HepG2 (cell line): ENCODE measurements around the gene ZNF749. TPM values are rescaled to one million over a fixed set of nuclear protein-coding genes. Genes with fewer than 3 reads are reported as not detected.

Experiments used
- ARID4A ChIP-seq: sonication (generic); formaldehyde crosslinking; IDR thresholded peaks from 2 replicates; pipeline ENCODE4 v1.5.0; 2020; ENCODE audit warnings: mild to moderate bottlenecking, missing genetic modification reagents, borderline replicate concordance
- CBX2 ChIP-seq, 2 experiments: fragments of 200-600 bp in 1 of 2; sonication (generic); formaldehyde crosslinking in 1 of 2; IDR thresholded peaks; 2 replicates each; pipeline versions ENCODE4 v1.7.0 to v1.8.1; 2018 to 2022; ENCODE audit warnings: low read depth in 2 of 2, low read length in 1 of 2, mild to moderate bottlenecking in 1 of 2, missing genetic modification reagents in 1 of 2
- CCDC6 ChIP-seq: sonication (generic); formaldehyde crosslinking; IDR thresholded peaks from 2 replicates; pipeline ENCODE4 v1.8.1; 2022; ENCODE audit warnings: mild to moderate bottlenecking, missing genetic modification reagents, moderate library complexity
- HOXA3 ChIP-seq: sonication (generic); formaldehyde crosslinking; IDR thresholded peaks from 2 replicates; pipeline ENCODE4 v1.5.0; 2020; ENCODE audit warnings: missing genetic modification reagents
- IKZF5 ChIP-seq: IDR thresholded peaks from 2 replicates; pipeline ENCODE4 v1.6.1; 2018; ENCODE audit warnings: missing genetic modification reagents, mild to moderate bottlenecking, missing compliant biosample characterization
- JUNB ChIP-seq: sonication (generic); formaldehyde crosslinking; IDR thresholded peaks from 2 replicates; pipeline ENCODE4 v1.8.0; 2022; ENCODE audit warnings: missing genetic modification reagents, mild to moderate bottlenecking, borderline replicate concordance
- SAP130 ChIP-seq: IDR thresholded peaks from 2 replicates; pipeline ENCODE4 v1.6.1; 2016; ENCODE audit warnings: low read depth
- SMYD3 ChIP-seq: sonication (generic); formaldehyde crosslinking; IDR thresholded peaks from 2 replicates; pipeline ENCODE4 v1.8.1; 2023; ENCODE audit warnings: mild to moderate bottlenecking, missing genetic modification reagents
- SP1 ChIP-seq, 2 experiments: fragments of 450-650 bp in 1 of 2; sonication (generic) in 1 of 2; formaldehyde crosslinking in 1 of 2; IDR thresholded peaks; 2 replicates each; pipeline versions ENCODE4 v1.4.0 to v1.6.1; 2016 to 2020; ENCODE audit warnings: missing genetic modification reagents in 1 of 2
- SPEN ChIP-seq: sonication (generic); formaldehyde crosslinking; IDR thresholded peaks from 2 replicates; pipeline ENCODE4 v1.5.1; 2020; ENCODE audit warnings: low read depth, mild to moderate bottlenecking, missing genetic modification reagents
- SRY ChIP-seq: sonication (generic); formaldehyde crosslinking; IDR thresholded peaks from 2 replicates; pipeline ENCODE4 v1.8.0; 2022; ENCODE audit warnings: mild to moderate bottlenecking, missing genetic modification reagents
- TOE1 ChIP-seq: sonication (generic); formaldehyde crosslinking; IDR thresholded peaks from 2 replicates; pipeline ENCODE4 v1.4.0; 2020; ENCODE audit warnings: mild to moderate bottlenecking, missing genetic modification reagents
- ZFP91 ChIP-seq: sonication (generic); formaldehyde crosslinking; IDR thresholded peaks from 2 replicates; pipeline ENCODE4 v1.9.0; 2022; ENCODE audit warnings: missing genetic modification reagents, mild to moderate bottlenecking, borderline replicate concordance
- ZHX1 ChIP-seq: sonication (generic); formaldehyde crosslinking; IDR thresholded peaks from 2 replicates; pipeline ENCODE4 v1.8.1; 2022; ENCODE audit warnings: low read depth, mild to moderate bottlenecking, missing genetic modification reagents
- ZNF33A ChIP-seq: sonication (generic); formaldehyde crosslinking; IDR thresholded peaks from 2 replicates; pipeline ENCODE4 v1.5.1; 2020; ENCODE audit warnings: missing genetic modification reagents, mild to moderate bottlenecking, moderate library complexity, borderline replicate concordance
- ZNF350 ChIP-seq: sonication (generic); formaldehyde crosslinking; IDR thresholded peaks from 2 replicates; pipeline ENCODE4 v1.4.0; 2020; ENCODE audit warnings: mild to moderate bottlenecking, low read depth, missing genetic modification reagents, borderline replicate concordance
- ZNF550 ChIP-seq: sonication (generic); formaldehyde crosslinking; IDR thresholded peaks from 2 replicates; pipeline ENCODE4 v1.4.0; 2020; ENCODE audit warnings: mild to moderate bottlenecking, missing genetic modification reagents, borderline replicate concordance
- ZNF713 ChIP-seq: sonication (generic); formaldehyde crosslinking; IDR thresholded peaks from 2 replicates; pipeline ENCODE4 v1.4.0; 2020; ENCODE audit warnings: mild to moderate bottlenecking, missing genetic modification reagents
- ZNF790 ChIP-seq: sonication (generic); formaldehyde crosslinking; IDR thresholded peaks from 2 replicates; pipeline ENCODE4 v1.8.0; 2022; ENCODE audit warnings: missing genetic modification reagents, mild to moderate bottlenecking, borderline replicate concordance
- polyA plus RNA-seq, 8 experiments: library from polyadenylated mRNA; depleted of rRNA in 3 of 8; stranded (reverse) in 7 of 8; unstranded in 1 of 8; fragments of >200 nt; fragmentation: Illumina TruSeq in 4 of 8; extraction: Trizol in 4 of 8; gene quantifications; 2 replicates each; pipeline versions ENCODE4 v1.2.1 to v1.2.3, GENCODE V29; 2011 to 2016; ENCODE audit warnings: low read depth in 4 of 8, missing spikeins in 1 of 8, mixed read lengths in 1 of 8; ENCODE audit not compliant: insufficient read depth in 1 of 8
- total RNA-seq, 5 experiments: library from RNA; depleted of rRNA; stranded (reverse); fragments of >200 nt; fragmentation: Illumina TruSeq; extraction: Trizol; gene quantifications; 2 replicates each; pipeline ENCODE4 v1.2.3, GENCODE V29; 2016; ENCODE audit warnings: low read depth in 1 of 5

Gene ZNF749
- total and polyA plus RNA-seq, 2 of the 13 experiments (the other 11 are each of a cell fraction or from before 2014, with no cell fraction given): 18.9 to 21.0 TPM

DNA sequence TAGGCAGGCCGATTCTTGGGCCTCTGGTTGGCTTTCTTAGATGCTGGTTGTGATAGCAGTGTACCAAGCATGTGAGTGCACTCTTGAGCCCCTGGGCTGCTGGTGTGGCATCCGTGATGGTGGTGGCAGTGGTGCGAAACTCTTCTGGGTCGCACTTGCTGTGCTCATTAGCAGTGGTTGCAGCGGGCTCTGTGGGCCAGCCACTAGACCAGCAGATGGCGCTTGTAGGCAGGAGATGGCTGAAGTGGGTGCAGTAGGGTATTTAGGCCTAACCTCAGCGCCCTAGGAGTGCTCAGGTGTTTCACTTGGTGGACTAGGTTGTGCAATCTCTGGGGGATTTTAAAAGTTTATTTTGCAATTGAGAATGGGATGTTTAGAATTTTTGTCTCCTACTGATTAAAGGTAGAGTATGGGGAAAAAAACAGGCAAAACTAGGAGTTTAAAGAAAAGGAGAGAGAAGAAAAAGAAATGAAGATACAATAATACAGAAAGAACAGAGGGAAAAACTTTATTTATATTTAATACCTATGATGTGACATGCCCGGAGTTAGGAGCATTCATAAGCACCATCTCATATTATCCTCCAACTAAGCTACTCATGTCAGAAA is 28.5 kb upstream of the ZNF749 start (continued):
- no peak; the same call in 1 of the 2 replicates for TF ChIP-seq ZFP91 (CRISPR knock-in tag)
- no peak for TF ChIP-seq SRY (CRISPR knock-in tag)
- no peak for TF ChIP-seq ZNF350
- no peak for TF ChIP-seq SP1 (IDR thresholded peaks at IDR 0.05)
- TF ChIP-seq SP1 (CRISPR knock-in tag; IDR thresholded peaks at IDR 0.05): 0 out of 2 replicates have a peak, but pooled peaks have one; percentile 20
- no peak for TF ChIP-seq ZNF713
- 0 out of 2 replicates have a peak, but pooled peaks have one; percentile 63 for TF ChIP-seq TOE1 (CRISPR knock-in tag)
- TF ChIP-seq SAP130 (CRISPR knock-in tag): peak; percentile 52; the same call in 1 of the 2 replicates
- TF ChIP-seq SPEN (CRISPR knock-in tag): 0 out of 2 replicates have a peak, but pooled peaks have one; percentile 60
- TF ChIP-seq JUNB: no peak
- 0 out of 2 replicates have a peak, but pooled peaks have one; percentile 17 for TF ChIP-seq IKZF5 (CRISPR knock-in tag)
- peak; percentile 71 for TF ChIP-seq HOXA3 (CRISPR knock-in tag)
- TF ChIP-seq ZNF550 (CRISPR knock-in tag): no peak
- no peak for TF ChIP-seq ZNF790 (CRISPR knock-in tag)
- TF ChIP-seq ZNF33A (CRISPR knock-in tag): no peak
- TF ChIP-seq CCDC6 (CRISPR knock-in tag): 0 out of 2 replicates have a peak, but pooled peaks have one; percentile 24
- TF ChIP-seq ARID4A: no peak; the same call in 1 of the 2 replicates
- TF ChIP-seq ZHX1 (CRISPR knock-in tag): no peak
- no peak for TF ChIP-seq CBX2 (IDR thresholded peaks at IDR 0.05; ENCODE audit: low read depth, low read length)
- TF ChIP-seq CBX2 (CRISPR knock-in tag; IDR thresholded peaks at IDR 0.05; ENCODE audit: low read depth): no peak
- no peak for TF ChIP-seq SMYD3 (CRISPR knock-in tag)
